KMS-11 (cell line): ENCODE data around the gene FARS2.

ENCODE experiments used
- H2AFZ ChIP-seq: fragments of 200-600 bp; sonication (generic); 2 replicates; pipeline ENCODE4 v1.6.1; 2016; ENCODE audit warnings: antibody characterized with exemption, mixed run types, low read depth
- H3K27ac ChIP-seq: fragments of 200-600 bp; sonication (generic); 2 replicates; pipeline ENCODE4 v1.6.1; 2016; ENCODE audit warnings: mild to moderate bottlenecking, mixed run types
- H3K27me3 ChIP-seq: fragments of 200-600 bp; sonication (generic); 2 replicates; pipeline ENCODE4 v1.6.1; 2017; ENCODE audit warnings: mild to moderate bottlenecking, low read depth, mixed run types, moderate library complexity; ENCODE audit not compliant: insufficient read depth
- H3K36me3 ChIP-seq: fragments of 200-600 bp; sonication (generic); 2 replicates; pipeline ENCODE4 v1.6.1; 2017; ENCODE audit warnings: mild to moderate bottlenecking, mixed run types; ENCODE audit not compliant: insufficient read depth
- H3K4me1 ChIP-seq: fragments of 200-600 bp; sonication (generic); 2 replicates; pipeline ENCODE4 v1.6.1; 2016; ENCODE audit warnings: mild to moderate bottlenecking, low read depth, mixed run types; ENCODE audit not compliant: poor library complexity, severe bottlenecking
- H3K4me2 ChIP-seq: fragments of 200-600 bp; sonication (generic); 2 replicates; pipeline ENCODE4 v1.7.0; 2016; ENCODE audit warnings: mild to moderate bottlenecking, mixed run types
- H3K4me3 ChIP-seq: fragments of 200-600 bp; sonication (generic); IDR thresholded peaks from 2 replicates; pipeline ENCODE4 v1.6.1; 2017; ENCODE audit warnings: low read depth, low read length, mixed read lengths; ENCODE audit not compliant: insufficient read depth
- H3K79me2 ChIP-seq: fragments of 200-600 bp; sonication (generic); 2 replicates; pipeline ENCODE4 v1.6.1; 2016; ENCODE audit warnings: low read depth, mixed run types; ENCODE audit not compliant: insufficient read depth
- H3K9ac ChIP-seq: fragments of 200-600 bp; sonication (generic); 2 replicates; pipeline ENCODE4 v1.6.1; 2016; ENCODE audit warnings: mild to moderate bottlenecking, mixed run types
- H4K20me1 ChIP-seq: fragments of 200-600 bp; sonication (generic); 2 replicates; pipeline ENCODE4 v1.6.1; 2016; ENCODE audit warnings: mild to moderate bottlenecking, mixed run types; ENCODE audit not compliant: insufficient read depth
- CTCF ChIP-seq: fragments of 200-600 bp; sonication (generic); conservative IDR thresholded peaks from 2 replicates; pipeline ENCODE4 v1.6.1; 2017; ENCODE audit warnings: low read depth, mild to moderate bottlenecking, antibody characterized with exemption, low read length, moderate library complexity, mixed read lengths

The FARS2 gene

GRCh38 chr6:5257400-5257799 lies 3.9 kb upstream of the FARS2 start:
- H3K4me3 ChIP-seq: no peak overlapping the region
- peaks cover 29% of the 10 kb centered on the region for H3K79me2 ChIP-seq
- no peak overlapping the region for H2AFZ ChIP-seq
- no peak overlapping the region for H3K9ac ChIP-seq
- no peaks in the 10 kb centered on the region for H3K36me3 ChIP-seq
- H3K27me3 ChIP-seq: no peaks in the 10 kb centered on the region
- H3K4me1 ChIP-seq: peaks cover 10% of the 10 kb centered on the region
- no peak overlapping the region for H3K27ac ChIP-seq
- H4K20me1 ChIP-seq: no peaks in the 10 kb centered on the region
- H3K4me2 ChIP-seq: no peak overlapping the region
- no peak for TF ChIP-seq CTCF

- peak overlapping the region; percentile 93; the same call in 1 of the 2 replicates for H3K27ac ChIP-seq
- H3K9ac ChIP-seq: peak overlapping the region; percentile 98; the same call in 1 of the 2 replicates
- no peak overlapping the region for H3K4me3 ChIP-seq
- H3K4me1 ChIP-seq: peaks cover 18% of the 10 kb centered on the region
- H3K79me2 ChIP-seq: peaks cover 50% of the 10 kb centered on the region
- no peaks in the 10 kb centered on the region for H3K36me3 ChIP-seq
- TF ChIP-seq CTCF: no peak
- no peaks in the 10 kb centered on the region for H4K20me1 ChIP-seq
- H2AFZ ChIP-seq: no peak overlapping the region
- H3K4me2 ChIP-seq: peak overlapping the region; percentile 91
- H3K27me3 ChIP-seq: no peaks in the 10 kb centered on the region
Measured at GRCh38 chr6:5259428-5259827, 1.9 kb upstream of the FARS2 start.

GRCh38 chr6:5260111-5260620 lies 1.1 kb upstream of the FARS2 start:
- no peak overlapping the region for H3K4me3 ChIP-seq
- peak overlapping the region; percentile 91 for H3K4me2 ChIP-seq
- peaks cover 18% of the 10 kb centered on the region for H3K4me1 ChIP-seq
- no peaks in the 10 kb centered on the region for H4K20me1 ChIP-seq
- H3K27me3 ChIP-seq: no peaks in the 10 kb centered on the region
- peak overlapping the region; percentile 69 for H2AFZ ChIP-seq
- peak overlapping the region; percentile 98 for H3K9ac ChIP-seq
- no peaks in the 10 kb centered on the region for H3K36me3 ChIP-seq
- no peak for TF ChIP-seq CTCF
- peaks cover 57% of the 10 kb centered on the region for H3K79me2 ChIP-seq
- peak overlapping the region; percentile 93 for H3K27ac ChIP-seq

- Histone ChIP-seq H3K36me3 (no peaks in the 10 kb centered on the region), H3K27me3 (no peaks in the 10 kb centered on the region), H3K4me3 (no peak overlapping the region), H3K4me2 (peak overlapping the region; percentile 79), H3K27ac (peak overlapping the region; percentile 93), H3K4me1 (peaks cover 18% of the 10 kb centered on the region), H3K9ac (peak overlapping the region; percentile 98), H4K20me1 (no peaks in the 10 kb centered on the region), H2AFZ (peak overlapping the region; percentile 73), H3K79me2 (peaks cover 71% of the 10 kb centered on the region)
- no peak for TF ChIP-seq CTCF
Measured at GRCh38 chr6:5261545-5262109, 314 bp downstream of the FARS2 start.
